Mucosa of descending colon (tissue), 3 donors: ENCODE measurements around the gene WDR5. TPM values are rescaled to one million over a fixed set of nuclear protein-coding genes. Genes with fewer than 3 reads are reported as not detected.
"Not testable (repeated sequence)": the region's sequence is repeated elsewhere in the genome, so short reads cannot be mapped to it uniquely, and the experiment has no call there.

Experiments
- ATAC-seq: fragments of 200-7000 bp; cut with Tn5 transposase; one replicate; pipeline ENCODE4 v1.9.1; 2020; ENCODE audit warnings: mild to moderate bottlenecking, moderate library complexity
- DNase-seq, 3 donors: peaks; one replicate each; pipeline ENCODE4 v3.0.0-alpha.2; 2020
- H3K36me3 ChIP-seq: fragments of 200-600 bp; one replicate; pipeline ENCODE4 v1.8.0; 2021; ENCODE audit warnings: low read depth, mild to moderate bottlenecking
- H3K4me1 ChIP-seq: fragments of 200-600 bp; one replicate; pipeline ENCODE4 v1.8.0; 2021; ENCODE audit warnings: low read depth, mild to moderate bottlenecking
- H3K4me3 ChIP-seq: fragments of 200-600 bp; one replicate; pipeline ENCODE4 v1.8.0; 2021; ENCODE audit warnings: mild to moderate bottlenecking
- H3K9me3 ChIP-seq: fragments of 200-600 bp; one replicate; pipeline ENCODE4 v1.8.0; 2021; ENCODE audit warnings: mild to moderate bottlenecking
- intact Hi-C, 2 donors: fragments of 100-400 bp; cut with DNase I in 1 of 2; cut with micrococcal nuclease in 1 of 2; formaldehyde crosslinking; loops; one replicate each; pipeline versions ENCODE4 v1.11.0 to v1.11.1; 2022; cut with DNase I, micrococcal nuclease
- total RNA-seq, 3 donors: library from RNA; stranded (reverse); fragmentation: NEBNext Ultra II Directional in 2 of 3; extraction: Animal tissue kit (Norgen Biotek cat#: 25700) in 2 of 3; gene quantifications; one replicate each; pipeline versions ENCODE4 v1.2.1 to v1.2.4, GENCODE V29; 2021 to 2023
- TF ChIP-seq, protein P1 (sequence below): fragments of 200-600 bp; IDR thresholded peaks from one replicate; pipeline ENCODE4 v1.8.0; 2022; ENCODE audit warnings: antibody characterized with exemption, mild to moderate bottlenecking
- donor health status: DM: no; HTN: no; CAD: no; lungs with moderate emphysema.
- donor health status: DM: no; HTN: no; CAD: no.
- donor health status: DM: no; HTN: yes; CAD: no.

WDR5 gene
- total RNA-seq, 3 donors from 2014 or later, result 19.9 to 27.1 (median 24.6) TPM

DNA sequence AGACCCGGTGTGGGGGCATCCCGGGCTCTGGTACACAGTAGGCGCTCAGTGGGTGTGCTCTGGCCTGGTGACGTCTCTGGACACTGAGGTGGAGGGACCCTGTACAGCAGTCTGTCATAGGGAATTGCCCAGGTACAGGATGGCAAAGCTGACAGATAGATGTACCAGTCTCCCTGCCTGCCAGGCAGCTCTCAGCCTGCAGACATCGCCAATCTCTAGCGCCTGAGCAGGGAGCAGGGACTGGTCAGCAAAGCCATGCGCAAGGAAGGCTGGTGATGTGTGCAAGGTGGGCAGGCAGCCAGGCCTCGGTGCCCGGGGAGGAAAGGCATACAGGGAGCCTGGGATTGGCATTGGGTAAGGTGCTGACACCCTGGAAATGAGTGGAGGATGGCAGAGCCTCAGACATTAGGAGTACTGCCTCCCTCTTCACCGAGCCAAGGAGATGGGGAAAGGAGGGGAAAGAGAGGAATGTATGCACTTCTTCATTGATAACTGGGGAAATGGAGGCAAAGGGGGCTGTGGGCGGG, 34.2 kb upstream of the WDR5 start:
- no peak for ATAC-seq
- Histone ChIP-seq H3K4me3 (no peak overlapping the region), H3K9me3 (no peaks in the 10 kb centered on the region), H3K36me3 (no peaks in the 10 kb centered on the region), H3K4me1 (no peaks in the 10 kb centered on the region)
- no peak for DNase-seq
- TF ChIP-seq, protein P1, sequence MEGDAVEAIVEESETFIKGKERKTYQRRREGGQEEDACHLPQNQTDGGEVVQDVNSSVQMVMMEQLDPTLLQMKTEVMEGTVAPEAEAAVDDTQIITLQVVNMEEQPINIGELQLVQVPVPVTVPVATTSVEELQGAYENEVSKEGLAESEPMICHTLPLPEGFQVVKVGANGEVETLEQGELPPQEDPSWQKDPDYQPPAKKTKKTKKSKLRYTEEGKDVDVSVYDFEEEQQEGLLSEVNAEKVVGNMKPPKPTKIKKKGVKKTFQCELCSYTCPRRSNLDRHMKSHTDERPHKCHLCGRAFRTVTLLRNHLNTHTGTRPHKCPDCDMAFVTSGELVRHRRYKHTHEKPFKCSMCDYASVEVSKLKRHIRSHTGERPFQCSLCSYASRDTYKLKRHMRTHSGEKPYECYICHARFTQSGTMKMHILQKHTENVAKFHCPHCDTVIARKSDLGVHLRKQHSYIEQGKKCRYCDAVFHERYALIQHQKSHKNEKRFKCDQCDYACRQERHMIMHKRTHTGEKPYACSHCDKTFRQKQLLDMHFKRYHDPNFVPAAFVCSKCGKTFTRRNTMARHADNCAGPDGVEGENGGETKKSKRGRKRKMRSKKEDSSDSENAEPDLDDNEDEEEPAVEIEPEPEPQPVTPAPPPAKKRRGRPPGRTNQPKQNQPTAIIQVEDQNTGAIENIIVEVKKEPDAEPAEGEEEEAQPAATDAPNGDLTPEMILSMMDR, result no peak
- intact Hi-C loops, result no loop called here

DNA sequence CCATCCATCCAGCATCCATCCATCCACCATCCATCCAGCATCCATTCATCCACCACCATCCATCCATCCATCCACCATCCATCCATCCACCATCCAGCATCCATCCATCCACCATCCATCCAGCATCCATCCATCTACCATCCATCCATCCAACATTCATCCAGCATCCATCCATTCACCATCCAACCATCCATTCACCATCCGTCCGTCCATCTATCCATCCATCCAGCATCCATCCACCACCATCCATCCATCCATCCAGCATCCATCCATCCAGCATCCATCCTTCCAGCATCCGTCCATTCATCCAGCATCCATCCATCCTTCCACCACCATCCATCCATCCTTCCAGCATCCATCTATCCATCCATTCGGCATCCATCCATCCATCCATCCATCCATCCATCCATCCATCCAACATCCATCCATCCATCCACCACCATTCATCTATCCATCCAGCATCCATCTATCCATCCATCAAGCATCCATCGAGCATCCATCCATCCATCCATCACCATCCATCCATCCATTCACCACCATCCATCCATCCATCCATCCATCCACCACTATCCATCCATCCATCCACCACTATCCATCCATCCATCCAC, 32.4 kb upstream of the WDR5 start:
- intact Hi-C loops, result no loop called here
- ATAC-seq, result no peak
- H3K4me1 ChIP-seq, result no peaks in the 10 kb centered on the region
- no peak for DNase-seq
- H3K36me3 ChIP-seq, result no peaks in the 10 kb centered on the region
- TF ChIP-seq, protein P1, result no peak
- no peak overlapping the region for H3K4me3 ChIP-seq
- no peaks in the 10 kb centered on the region for H3K9me3 ChIP-seq

DNA sequence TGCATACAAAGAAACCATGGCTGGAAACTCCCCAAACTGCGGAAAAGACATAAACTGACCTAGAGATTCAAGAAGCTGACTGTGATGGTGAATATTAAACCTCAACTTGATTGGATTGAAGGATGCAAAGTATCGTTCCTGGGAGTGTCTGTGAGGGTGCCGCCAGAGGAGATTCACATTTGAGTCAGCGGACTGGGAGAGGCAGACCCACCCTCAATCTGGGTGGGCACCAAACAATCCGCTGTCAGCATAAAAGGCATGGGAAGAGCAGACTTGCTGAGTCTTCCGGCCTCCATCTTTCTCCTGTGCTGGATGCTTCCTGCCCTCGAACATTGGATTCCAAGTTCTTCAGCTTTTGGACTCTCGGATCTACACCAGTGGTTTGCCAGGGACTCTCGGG, 24.8 kb upstream of the WDR5 start:
- intact Hi-C loops, result no loop called here
- H3K36me3 ChIP-seq, result no peaks in the 10 kb centered on the region
- no peaks in the 10 kb centered on the region for H3K4me1 ChIP-seq
- H3K4me3 ChIP-seq, result no peak overlapping the region
- no peaks in the 10 kb centered on the region for H3K9me3 ChIP-seq
- DNase-seq (no peak), ATAC-seq (no peak)
- TF ChIP-seq, protein P1, result no peak

DNA sequence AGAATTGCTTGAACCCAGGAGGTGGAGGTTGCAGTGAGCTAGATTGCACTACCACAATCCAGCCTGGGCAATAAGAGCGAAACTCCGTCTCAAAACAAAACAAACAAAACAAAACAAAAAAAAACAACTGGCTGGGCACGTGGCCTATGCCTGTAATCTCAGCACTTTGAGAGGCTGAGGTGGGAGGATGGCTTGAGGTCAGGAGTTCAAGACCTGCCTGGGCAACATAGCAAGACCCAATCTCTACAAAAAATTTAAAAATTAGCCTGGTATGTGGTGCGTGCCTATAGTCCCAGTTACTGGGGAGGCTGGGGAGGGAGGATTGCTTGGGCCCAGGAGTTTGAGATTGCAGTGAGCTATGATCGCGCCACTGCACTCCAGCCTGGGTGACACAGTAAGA, 23.3 kb upstream of the WDR5 start:
- H3K4me1 ChIP-seq, result no peaks in the 10 kb centered on the region
- DNase-seq, result no peak
- intact Hi-C loops, result no loop called here
- H3K9me3 ChIP-seq, result no peaks in the 10 kb centered on the region
- H3K4me3 ChIP-seq, result no peak overlapping the region
- TF ChIP-seq, protein P1, result no peak
- no peaks in the 10 kb centered on the region for H3K36me3 ChIP-seq
- ATAC-seq, result no peak

DNA sequence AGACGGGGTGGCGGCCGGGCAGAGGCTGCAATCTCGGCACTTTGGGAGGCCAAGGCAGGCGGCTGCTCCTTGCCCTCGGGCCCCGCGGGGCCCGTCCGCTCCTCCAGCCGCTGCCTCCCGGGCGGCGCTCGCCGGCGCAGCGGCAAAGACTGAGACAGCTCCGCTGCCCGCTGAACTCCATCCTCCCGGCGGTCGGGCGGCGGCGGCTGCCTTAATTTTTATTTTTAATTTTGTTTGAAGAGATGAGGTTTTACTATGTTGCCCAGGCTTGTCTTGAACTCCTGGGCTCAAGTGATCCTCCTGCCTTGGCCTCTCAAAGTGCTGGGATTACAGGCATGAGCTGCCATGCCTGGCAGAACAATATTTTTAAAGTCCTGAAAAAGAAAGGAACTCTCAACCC, 16.9 kb upstream of the WDR5 start:
- H3K4me1 ChIP-seq, ATAC-seq: not testable (repeated sequence)

DNA sequence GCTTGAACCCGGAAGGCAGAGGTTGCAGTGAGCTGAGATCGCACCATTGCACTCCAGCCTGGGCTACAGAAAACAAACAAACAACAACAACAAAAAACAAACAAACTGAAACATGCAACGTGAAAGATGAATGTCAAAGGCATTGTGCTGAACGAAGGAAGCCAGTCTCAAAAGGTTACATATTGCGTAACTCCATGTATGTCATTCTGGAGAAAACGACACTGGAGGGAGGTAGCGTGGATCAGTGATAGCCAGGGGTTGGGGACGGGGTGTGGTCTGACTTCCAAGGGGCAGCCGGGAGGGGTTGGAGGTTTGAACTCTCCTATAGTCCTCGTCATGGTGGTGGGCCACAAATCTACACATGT, 12.1 kb upstream of the WDR5 start:
- Histone ChIP-seq H3K4me1 (no peaks in the 10 kb centered on the region), H3K36me3 (no peaks in the 10 kb centered on the region), H3K4me3 (no peak overlapping the region), H3K9me3 (no peaks in the 10 kb centered on the region)
- DNase-seq, result peak in 1 of 3 donors; percentile 9
- TF ChIP-seq, protein P1, result no peak
- ATAC-seq, result no peak
- intact Hi-C loops, result no loop called here

More for the DNA sequence above, 16.9 kb upstream of the WDR5 start:
- DNase-seq, H3K4me3 ChIP-seq, intact Hi-C loops, H3K9me3 ChIP-seq, H3K36me3 ChIP-seq: not testable (repeated sequence)
